B cell (primary cell): ENCODE results near the gene PRICKLE2.

Experiments used
- CTCF ChIP-seq: fragments of 200-600 bp; IDR thresholded peaks from one replicate; pipeline ENCODE4 v1.8.0; 2022; ENCODE audit warnings: antibody characterized with exemption, mild to moderate bottlenecking
- EZH2 ChIP-seq: IDR thresholded peaks from 2 replicates; pipeline ENCODE4 v1.6.1; 2012; ENCODE audit warnings: borderline replicate concordance, low read depth, mild to moderate bottlenecking, moderate library complexity, low read length; ENCODE audit not compliant: insufficient read depth, poor library complexity, severe bottlenecking

- no peak for TF ChIP-seq CTCF
- TF ChIP-seq EZH2: no peak
Measured at GRCh38 chr3:64059484-64060175, 165.6 kb downstream of the PRICKLE2 start.
